Lung (tissue), 12 donors: Measurements from ENCODE around the gene TF. TPM values are rescaled to one million over a fixed set of nuclear protein-coding genes. Genes with fewer than 3 reads are reported as not detected.

Source experiments
- ATAC-seq: fragments of 200-7000 bp; cut with Tn5 transposase; one replicate; pipeline ENCODE4 v1.9.1; 2020; ENCODE audit warnings: moderate number of reproducible peaks; ENCODE audit not compliant: insufficient read depth, low FRiP score
- DNase-seq, 3 donors: peaks; one replicate each; pipeline ENCODE4 v3.0.0-alpha.2; 2013 to 2017
- H3K27ac ChIP-seq, 2 donors: one replicate each; pipeline ENCODE4 v1.5.1; 2013; ENCODE audit warnings: mild to moderate bottlenecking in 2 of 2, moderate library complexity in 2 of 2, control low read depth in 1 of 2, inconsistent platforms in 1 of 2, low read depth in 1 of 2, low read length in 1 of 2
- H3K27me3 ChIP-seq, 3 donors: one replicate each; pipeline ENCODE4 v1.5.1; 2013; ENCODE audit warnings: low read length in 2 of 3; ENCODE audit not compliant: control insufficient read depth in 3 of 3, insufficient read depth in 3 of 3
- H3K36me3 ChIP-seq, 4 donors: one replicate each; pipeline ENCODE4 v1.5.1; 2013; ENCODE audit warnings: low read length in 4 of 4, mild to moderate bottlenecking in 1 of 4, moderate library complexity in 1 of 4; ENCODE audit not compliant: control insufficient read depth in 4 of 4, insufficient read depth in 4 of 4
- H3K4me1 ChIP-seq, 5 donors: one replicate each; pipeline ENCODE4 v1.5.1; 2013; ENCODE audit warnings: low read length in 5 of 5, mild to moderate bottlenecking in 2 of 5, moderate library complexity in 1 of 5; ENCODE audit not compliant: control insufficient read depth in 5 of 5, insufficient read depth in 5 of 5
- H3K4me3 ChIP-seq: one replicate; pipeline ENCODE4 v1.5.1; 2013; ENCODE audit warnings: mild to moderate bottlenecking, control low read depth, moderate library complexity
- H3K9ac ChIP-seq, 2 donors: one replicate each; pipeline ENCODE4 v1.5.1; 2013; ENCODE audit warnings: low read length in 2 of 2, control low read depth in 1 of 2; ENCODE audit not compliant: insufficient read depth in 1 of 2
- H3K9me3 ChIP-seq, 4 donors: one replicate each; pipeline ENCODE4 v1.5.1; 2013; ENCODE audit warnings: low read length in 3 of 4, mild to moderate bottlenecking in 1 of 4, moderate library complexity in 1 of 4; ENCODE audit not compliant: control insufficient read depth in 4 of 4, insufficient read depth in 3 of 4
- WGBS, 2 donors: extraction: QIAGEN DNeasy Blood & Tissue Kit; methylation state at CpG; one replicate each; pipeline ENCODE4 v1.1.7; 2013; 5-methylcytosine and 5-hydroxymethylcytosine counted together
- polyA plus RNA-seq, 2 donors: library from polyadenylated mRNA; stranded (reverse); fragments of 200-250 nt; gene quantifications; one replicate each; pipeline ENCODE4 v1.2.1, GENCODE V29; 2013
- total RNA-seq, 2 donors: library from RNA; depleted of rRNA in 1 of 2; stranded (reverse); fragments of >200 nt in 1 of 2; gene quantifications; one replicate each; pipeline ENCODE4 v1.2.1, GENCODE V29; 2014 to 2021
- TF ChIP-seq, protein P1 (sequence below): IDR thresholded peaks from 2 replicates; pipeline ENCODE4 v1.5.1; 2012; ENCODE audit warnings: mild to moderate bottlenecking; ENCODE audit errors: control extremely low read depth, extremely low read depth
- donor health status: control.
- donor health status: control.
- donor health status: Bipolar disorder and iron deficiency.
- donor health status: healthy.
- donor health status: DM: yes; HTN: yes; CAD: no.

The TF gene
- total and polyA plus RNA-seq, 4 donors, result 0.59 to 36.1 (median 15.7) TPM

DNA sequence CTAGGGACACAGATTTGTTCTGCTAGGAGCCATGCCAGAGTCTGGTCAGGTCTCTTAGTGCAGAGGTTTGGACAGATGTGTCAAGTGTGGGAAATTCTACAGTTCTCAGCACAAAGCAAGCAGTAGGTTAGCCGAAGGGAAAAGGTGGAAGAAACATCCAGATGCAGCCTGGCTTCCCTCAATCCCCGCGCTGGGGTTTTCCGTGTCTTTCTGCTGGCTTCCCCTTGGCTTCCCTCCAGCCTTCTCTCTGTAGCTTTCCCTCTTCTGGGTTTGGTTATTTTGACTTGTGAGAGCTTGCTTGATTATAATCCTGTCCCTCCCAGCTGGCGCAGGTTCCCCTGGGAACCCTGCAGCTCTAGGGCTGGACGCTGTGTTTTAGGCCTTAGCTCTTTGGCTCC is 4.1 kb downstream of the TF start:
- no peak for ATAC-seq
- no peaks in the 10 kb centered on the region for H3K36me3 ChIP-seq
- H3K4me3 ChIP-seq, result no peak overlapping the region
- H3K27ac ChIP-seq, result no peak overlapping the region
- 55 to 62% methylated on average over 6 of the region's 6 CpGs for WGBS, 2 donors
- peaks cover 0 to 12% (median 0%) of the 10 kb centered on the region in 5 donors for H3K4me1 ChIP-seq
- DNase-seq, result peak in 1 of 3 donors; percentile 25
- no peak overlapping the region for H3K9ac ChIP-seq
- peaks cover 0 to 18% (median 14%) of the 10 kb centered on the region in 3 donors for H3K27me3 ChIP-seq
- TF ChIP-seq, protein P1, sequence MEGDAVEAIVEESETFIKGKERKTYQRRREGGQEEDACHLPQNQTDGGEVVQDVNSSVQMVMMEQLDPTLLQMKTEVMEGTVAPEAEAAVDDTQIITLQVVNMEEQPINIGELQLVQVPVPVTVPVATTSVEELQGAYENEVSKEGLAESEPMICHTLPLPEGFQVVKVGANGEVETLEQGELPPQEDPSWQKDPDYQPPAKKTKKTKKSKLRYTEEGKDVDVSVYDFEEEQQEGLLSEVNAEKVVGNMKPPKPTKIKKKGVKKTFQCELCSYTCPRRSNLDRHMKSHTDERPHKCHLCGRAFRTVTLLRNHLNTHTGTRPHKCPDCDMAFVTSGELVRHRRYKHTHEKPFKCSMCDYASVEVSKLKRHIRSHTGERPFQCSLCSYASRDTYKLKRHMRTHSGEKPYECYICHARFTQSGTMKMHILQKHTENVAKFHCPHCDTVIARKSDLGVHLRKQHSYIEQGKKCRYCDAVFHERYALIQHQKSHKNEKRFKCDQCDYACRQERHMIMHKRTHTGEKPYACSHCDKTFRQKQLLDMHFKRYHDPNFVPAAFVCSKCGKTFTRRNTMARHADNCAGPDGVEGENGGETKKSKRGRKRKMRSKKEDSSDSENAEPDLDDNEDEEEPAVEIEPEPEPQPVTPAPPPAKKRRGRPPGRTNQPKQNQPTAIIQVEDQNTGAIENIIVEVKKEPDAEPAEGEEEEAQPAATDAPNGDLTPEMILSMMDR, result no peak
- H3K9me3 ChIP-seq, result peaks cover 0 to 8% (median 0%) of the 10 kb centered on the region in 4 donors

DNA sequence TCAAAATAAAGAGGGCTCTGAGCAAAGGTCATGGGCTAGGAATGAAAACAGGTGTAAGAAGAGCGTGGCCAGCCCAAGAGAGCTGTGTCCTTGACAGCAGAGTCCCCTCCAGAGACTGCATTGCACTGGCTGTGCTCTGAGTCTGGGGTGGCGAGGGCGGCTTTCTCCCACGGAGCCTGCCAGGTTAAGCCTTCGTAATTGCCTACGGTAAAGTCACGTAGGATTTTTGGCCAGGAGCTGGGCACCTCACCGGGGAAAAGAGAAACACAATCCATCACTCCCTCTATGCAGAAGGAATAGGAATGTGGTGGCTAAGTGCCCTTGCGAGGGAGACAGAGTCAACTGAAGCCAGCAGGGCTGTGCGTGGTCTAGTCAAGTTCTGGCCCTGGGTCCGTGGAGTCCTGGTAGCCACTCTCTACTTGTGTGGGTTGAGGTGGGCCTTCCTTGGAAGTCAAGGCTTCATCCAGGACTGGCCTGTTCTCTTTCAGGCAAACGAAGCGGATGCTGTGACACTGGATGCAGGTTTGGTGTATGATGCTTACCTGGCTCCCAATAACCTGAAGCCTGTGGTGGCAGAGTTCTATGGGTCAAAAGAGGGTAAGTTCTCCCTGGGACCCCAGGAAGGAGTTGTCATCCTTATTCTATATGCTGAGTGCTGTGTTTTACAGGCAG is 7.0 kb downstream of the TF start:
- WGBS, 2 donors, result 93 to 96% methylated on average over 13 of the region's 13 CpGs
- Histone ChIP-seq H3K4me3 (no peak overlapping the region), H3K36me3 (no peaks in the 10 kb centered on the region), H3K4me1 (no peaks in the 10 kb centered on the region), H3K9me3 (peaks cover 0 to 1% (median 0%) of the 10 kb centered on the region in 4 donors), H3K27me3 (no peaks in the 10 kb centered on the region), H3K9ac (no peak overlapping the region), H3K27ac (no peak overlapping the region)
- TF ChIP-seq, protein P1, result no peak
- no peak for DNase-seq
- ATAC-seq, result no peak

DNA sequence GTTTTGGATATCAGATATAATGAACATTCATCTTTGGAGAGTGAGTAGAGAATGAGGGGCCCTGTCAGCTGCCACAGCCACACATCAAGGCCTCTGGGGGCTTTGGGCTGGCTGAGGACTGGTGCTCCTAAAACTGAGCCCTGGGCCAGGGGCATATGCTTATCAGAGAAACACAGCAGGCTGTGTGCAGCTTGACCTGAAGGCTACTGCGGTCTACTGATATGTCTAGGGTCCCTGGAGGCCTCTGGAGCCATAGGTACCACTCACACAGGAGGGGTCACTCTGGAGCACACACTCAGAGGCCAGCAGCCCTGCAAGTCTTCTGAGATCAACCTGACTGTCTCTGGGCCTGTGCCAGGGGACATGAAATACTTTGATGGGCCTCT is 7.6 kb downstream of the TF start:
- Histone ChIP-seq H3K9me3 (no peaks in the 10 kb centered on the region), H3K36me3 (no peaks in the 10 kb centered on the region), H3K4me3 (no peak overlapping the region), H3K27me3 (no peaks in the 10 kb centered on the region), H3K9ac (no peak overlapping the region), H3K27ac (no peak overlapping the region), H3K4me1 (no peaks in the 10 kb centered on the region)
- no peak for DNase-seq
- ATAC-seq, result no peak
- TF ChIP-seq, protein P1, result no peak
- WGBS, 2 donors, result 93 to 100% methylated on average over 1 of the region's 1 CpG

DNA sequence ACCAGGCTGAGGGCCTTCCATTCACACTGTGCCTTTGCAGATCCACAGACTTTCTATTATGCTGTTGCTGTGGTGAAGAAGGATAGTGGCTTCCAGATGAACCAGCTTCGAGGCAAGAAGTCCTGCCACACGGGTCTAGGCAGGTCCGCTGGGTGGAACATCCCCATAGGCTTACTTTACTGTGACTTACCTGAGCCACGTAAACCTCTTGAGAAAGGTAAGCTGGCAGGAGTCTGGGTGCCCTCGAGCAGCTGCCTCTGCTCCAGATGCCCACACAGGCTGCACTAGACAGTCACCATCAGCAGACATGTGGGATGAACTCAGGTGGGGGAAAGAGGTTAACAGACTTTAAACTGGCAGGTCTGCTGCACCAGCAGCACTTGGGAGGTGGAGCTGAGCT is 8.3 kb downstream of the TF start:
- WGBS, 2 donors, result 89 to 90% methylated on average over 5 of the region's 5 CpGs
- no peaks in the 10 kb centered on the region for H3K4me1 ChIP-seq
- H3K27me3 ChIP-seq, result no peaks in the 10 kb centered on the region
- no peaks in the 10 kb centered on the region for H3K36me3 ChIP-seq
- TF ChIP-seq, protein P1, result no peak
- ATAC-seq (no peak), DNase-seq (no peak)
- no peak overlapping the region for H3K4me3 ChIP-seq
- H3K27ac ChIP-seq, result no peak overlapping the region
- no peaks in the 10 kb centered on the region for H3K9me3 ChIP-seq
- no peak overlapping the region for H3K9ac ChIP-seq
